ENCODE measurements around the gene PPFIA3.

GRCh38 chr19:49116544-49116943, 2.8 kb upstream of the PPFIA3 start:
- TF ChIP-seq, protein P1, sequence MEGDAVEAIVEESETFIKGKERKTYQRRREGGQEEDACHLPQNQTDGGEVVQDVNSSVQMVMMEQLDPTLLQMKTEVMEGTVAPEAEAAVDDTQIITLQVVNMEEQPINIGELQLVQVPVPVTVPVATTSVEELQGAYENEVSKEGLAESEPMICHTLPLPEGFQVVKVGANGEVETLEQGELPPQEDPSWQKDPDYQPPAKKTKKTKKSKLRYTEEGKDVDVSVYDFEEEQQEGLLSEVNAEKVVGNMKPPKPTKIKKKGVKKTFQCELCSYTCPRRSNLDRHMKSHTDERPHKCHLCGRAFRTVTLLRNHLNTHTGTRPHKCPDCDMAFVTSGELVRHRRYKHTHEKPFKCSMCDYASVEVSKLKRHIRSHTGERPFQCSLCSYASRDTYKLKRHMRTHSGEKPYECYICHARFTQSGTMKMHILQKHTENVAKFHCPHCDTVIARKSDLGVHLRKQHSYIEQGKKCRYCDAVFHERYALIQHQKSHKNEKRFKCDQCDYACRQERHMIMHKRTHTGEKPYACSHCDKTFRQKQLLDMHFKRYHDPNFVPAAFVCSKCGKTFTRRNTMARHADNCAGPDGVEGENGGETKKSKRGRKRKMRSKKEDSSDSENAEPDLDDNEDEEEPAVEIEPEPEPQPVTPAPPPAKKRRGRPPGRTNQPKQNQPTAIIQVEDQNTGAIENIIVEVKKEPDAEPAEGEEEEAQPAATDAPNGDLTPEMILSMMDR (conservative IDR thresholded peaks at IDR 0.05; ENCODE audit: low read depth, low read length), result no peak
- TF ChIP-seq EZH2 (IDR thresholded peaks at IDR 0.05; ENCODE audit: borderline replicate concordance, low read depth, low read length, poor library complexity, severe bottlenecking), result no peak
